ENCODE results near the gene FAM222A.

DNA sequence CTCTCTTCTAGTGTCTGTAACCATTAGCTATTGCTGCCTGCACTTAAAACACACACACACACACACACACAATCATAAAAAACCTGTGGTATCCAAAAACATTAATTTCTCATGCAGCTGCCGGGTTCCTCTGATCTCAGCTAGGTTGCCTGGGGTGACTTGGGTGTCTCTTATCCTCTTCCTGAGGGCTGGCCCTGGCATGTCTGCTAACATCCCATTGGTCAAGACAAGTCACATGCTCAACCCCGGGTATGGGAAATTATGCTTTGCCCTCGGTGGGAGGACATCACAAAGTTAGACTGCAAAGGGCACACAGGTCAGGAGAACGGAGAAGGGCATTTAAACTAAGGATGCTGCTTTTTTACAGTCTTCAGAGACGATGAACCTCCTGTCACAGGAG, 63.9 kb downstream of the FAM222A start:
- TF ChIP-seq CTCF (IDR thresholded peaks at IDR 0.05; ENCODE audit: insufficient read depth, low read length, poor library complexity, severe bottlenecking) (no peak), EZH2phosphoT487 (conservative IDR thresholded peaks at IDR 0.05; ENCODE audit: low read length) (no peak)

Measured in SU-DHL-6 (cell line).